ENCODE data around the gene PAK4. TPM values are rescaled to one million over a fixed set of nuclear protein-coding genes. Genes with fewer than 3 reads are reported as not detected.

PAK4 gene
- total and polyA plus RNA-seq, 9 of the 15 experiments (the other 6 are each of a cell fraction or from before 2014, with no cell fraction given): 0.21 to 33.5 (median 5.8) TPM

DNA sequence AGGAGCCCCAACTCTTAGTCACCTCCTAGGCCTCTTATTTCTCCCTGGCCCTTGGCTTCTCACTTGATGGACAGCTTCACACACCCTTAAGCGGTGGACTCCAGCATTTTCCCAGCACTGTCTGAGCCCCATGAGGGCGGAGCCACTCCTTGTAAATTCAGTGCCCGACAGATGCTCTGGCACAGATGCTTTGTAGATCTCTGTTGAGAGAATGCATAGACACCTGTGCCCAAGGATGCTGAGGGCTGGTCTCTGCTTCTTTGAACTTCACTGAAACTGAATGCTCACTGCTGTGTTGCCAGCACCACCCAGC, 75.2 kb downstream of the PAK4 start:
- ChIA-PET CTCF (ENCODE audit: low intra/inter-chr PET ratio) (no interaction called here), POLR2A (interaction anchor here (0.7 kb wide), 1 partner anchor 198 kb away, joined by 3 read pairs; no protein-coding TSS in a partner anchor)
- no peak overlapping the region for H3K4me3 ChIP-seq
- no peaks in the 10 kb centered on the region for H3K9me1 ChIP-seq (ENCODE audit: control insufficient read depth, insufficient read depth, low read length)
- no peak overlapping the region for H3K9ac ChIP-seq (ENCODE audit: insufficient read depth in 1 of 2, low read depth in 2 of 2, low read length in 2 of 2)
- H3K36me3 ChIP-seq (ENCODE audit: control insufficient read depth, insufficient read depth, low read length): no peaks in the 10 kb centered on the region
- peaks cover 3 to 21% of the 10 kb centered on the region in 2 experiments; a peak in 2 of 5 replicates for H3K27me3 ChIP-seq (ENCODE audit: control insufficient read depth in 2 of 2, insufficient read depth in 2 of 2, low read length in 2 of 2)
- H3K4me1 ChIP-seq (replicated peaks in 1 of 2; ENCODE audit: control insufficient read depth in 2 of 2, insufficient read depth in 2 of 2, low read length in 2 of 2): peaks cover 24 to 79% of the 10 kb centered on the region in 2 experiments
- TF ChIP-seq POLR2AphosphoS5 (IDR thresholded peaks at IDR 0.05; ENCODE audit: control insufficient read depth, insufficient read depth, low read depth, low read length) (no peak), STAT5B (CRISPR knock-in tag; IDR thresholded peaks at IDR 0.05) (no peak), TCF7L2 (IDR thresholded peaks at IDR 0.05; ENCODE audit: low read depth, low read length) (no peak), KAT8 (IDR thresholded peaks at IDR 0.05; ENCODE audit: low read depth) (no peak), ETV6 (IDR thresholded peaks at IDR 0.05; ENCODE audit: borderline replicate concordance in 1 of 2, low read depth in 2 of 2, low read length in 1 of 2) (no peak), ETV6 (CRISPR knock-in tag; IDR thresholded peaks at IDR 0.05; ENCODE audit: borderline replicate concordance) (no peak), RBM34 (IDR thresholded peaks at IDR 0.05; ENCODE audit: borderline replicate concordance, insufficient read depth, low read length) (no peak)
- TF ChIP-seq, protein P1, sequence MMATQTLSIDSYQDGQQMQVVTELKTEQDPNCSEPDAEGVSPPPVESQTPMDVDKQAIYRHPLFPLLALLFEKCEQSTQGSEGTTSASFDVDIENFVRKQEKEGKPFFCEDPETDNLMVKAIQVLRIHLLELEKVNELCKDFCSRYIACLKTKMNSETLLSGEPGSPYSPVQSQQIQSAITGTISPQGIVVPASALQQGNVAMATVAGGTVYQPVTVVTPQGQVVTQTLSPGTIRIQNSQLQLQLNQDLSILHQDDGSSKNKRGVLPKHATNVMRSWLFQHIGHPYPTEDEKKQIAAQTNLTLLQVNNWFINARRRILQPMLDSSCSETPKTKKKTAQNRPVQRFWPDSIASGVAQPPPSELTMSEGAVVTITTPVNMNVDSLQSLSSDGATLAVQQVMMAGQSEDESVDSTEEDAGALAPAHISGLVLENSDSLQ (IDR thresholded peaks at IDR 0.05): peak; percentile 27; the same call in 1 of the 2 replicates
- TF ChIP-seq, protein P2, sequence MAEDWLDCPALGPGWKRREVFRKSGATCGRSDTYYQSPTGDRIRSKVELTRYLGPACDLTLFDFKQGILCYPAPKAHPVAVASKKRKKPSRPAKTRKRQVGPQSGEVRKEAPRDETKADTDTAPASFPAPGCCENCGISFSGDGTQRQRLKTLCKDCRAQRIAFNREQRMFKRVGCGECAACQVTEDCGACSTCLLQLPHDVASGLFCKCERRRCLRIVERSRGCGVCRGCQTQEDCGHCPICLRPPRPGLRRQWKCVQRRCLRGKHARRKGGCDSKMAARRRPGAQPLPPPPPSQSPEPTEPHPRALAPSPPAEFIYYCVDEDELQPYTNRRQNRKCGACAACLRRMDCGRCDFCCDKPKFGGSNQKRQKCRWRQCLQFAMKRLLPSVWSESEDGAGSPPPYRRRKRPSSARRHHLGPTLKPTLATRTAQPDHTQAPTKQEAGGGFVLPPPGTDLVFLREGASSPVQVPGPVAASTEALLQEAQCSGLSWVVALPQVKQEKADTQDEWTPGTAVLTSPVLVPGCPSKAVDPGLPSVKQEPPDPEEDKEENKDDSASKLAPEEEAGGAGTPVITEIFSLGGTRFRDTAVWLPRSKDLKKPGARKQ (CRISPR knock-in tag; IDR thresholded peaks at IDR 0.05): no peak
- peak overlapping the region; percentile 37; the same call in 1 of the 2 replicates for H2AFZ ChIP-seq (ENCODE audit: low read depth, low read length)
- in situ Hi-C loops (cut with MboI): no loop called here
- FAIRE-seq: no peak
- 0 out of 2 replicates have a peak, but pooled peaks cover 4% of the 10 kb centered on the region for H4K20me1 ChIP-seq (replicated peaks; ENCODE audit: control insufficient read depth, insufficient read depth, low read length)
- intact Hi-C loops (cut with micrococcal nuclease): no loop called here
- 70% methylated on average over 3 of the region's 3 CpGs for WGBS (ENCODE audit: insufficient coverage, low coverage, missing lambda C conversion rate)
- H3K27ac ChIP-seq (ENCODE audit: extremely low read depth, low read depth, low read length): no peak overlapping the region
- H3K4me2 ChIP-seq (ENCODE audit: insufficient read depth, low read length): no peak overlapping the region
- no peaks in the 10 kb centered on the region for H3K79me2 ChIP-seq (ENCODE audit: control insufficient read depth, insufficient read depth, low read length)
- no peak for ATAC-seq
- no peak for DNase-seq (ENCODE audit: extremely low read depth in 1 of 4, low spot score in 3 of 4)
- no TSS peak for BruUV-seq (replicated peaks)
- H3K9me3 ChIP-seq (replicated peaks; ENCODE audit: control insufficient read depth, insufficient read depth, low read depth, low read length): no peaks in the 10 kb centered on the region
